22Rv1 (cell line): Measurements from ENCODE around the gene SKAP2.

Source experiments
- ZFX ChIP-seq: fragments of 450-650 bp; IDR thresholded peaks from 2 replicates; pipeline ENCODE4 v1.6.1; 2017; ENCODE audit warnings: antibody characterized with exemption, borderline replicate concordance
- TF ChIP-seq, protein P1 (sequence below): fragments of 450-650 bp; IDR thresholded peaks from 2 replicates; pipeline ENCODE4 v1.5.1; 2017; ENCODE audit warnings: mild to moderate bottlenecking

DNA sequence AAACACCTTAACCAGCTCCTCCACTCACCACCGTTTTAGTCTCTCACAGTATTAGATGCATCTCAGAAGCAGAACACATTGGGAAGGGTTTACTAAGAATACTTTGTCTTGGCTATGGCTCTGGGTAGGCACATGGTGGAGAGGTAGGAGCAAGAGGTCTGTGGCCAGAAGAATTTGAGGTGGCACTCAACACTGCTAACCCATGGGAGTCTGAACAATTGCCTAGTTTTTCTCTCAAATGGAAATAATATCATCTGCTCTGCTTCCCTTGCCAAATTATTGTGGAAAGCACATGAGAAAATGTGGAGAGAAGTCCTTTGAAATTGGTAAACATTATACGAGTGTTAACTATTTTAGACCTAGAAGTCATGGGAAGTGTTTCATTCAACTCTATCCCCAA, 214.3 kb downstream of the SKAP2 start:
- TF ChIP-seq, protein P1, sequence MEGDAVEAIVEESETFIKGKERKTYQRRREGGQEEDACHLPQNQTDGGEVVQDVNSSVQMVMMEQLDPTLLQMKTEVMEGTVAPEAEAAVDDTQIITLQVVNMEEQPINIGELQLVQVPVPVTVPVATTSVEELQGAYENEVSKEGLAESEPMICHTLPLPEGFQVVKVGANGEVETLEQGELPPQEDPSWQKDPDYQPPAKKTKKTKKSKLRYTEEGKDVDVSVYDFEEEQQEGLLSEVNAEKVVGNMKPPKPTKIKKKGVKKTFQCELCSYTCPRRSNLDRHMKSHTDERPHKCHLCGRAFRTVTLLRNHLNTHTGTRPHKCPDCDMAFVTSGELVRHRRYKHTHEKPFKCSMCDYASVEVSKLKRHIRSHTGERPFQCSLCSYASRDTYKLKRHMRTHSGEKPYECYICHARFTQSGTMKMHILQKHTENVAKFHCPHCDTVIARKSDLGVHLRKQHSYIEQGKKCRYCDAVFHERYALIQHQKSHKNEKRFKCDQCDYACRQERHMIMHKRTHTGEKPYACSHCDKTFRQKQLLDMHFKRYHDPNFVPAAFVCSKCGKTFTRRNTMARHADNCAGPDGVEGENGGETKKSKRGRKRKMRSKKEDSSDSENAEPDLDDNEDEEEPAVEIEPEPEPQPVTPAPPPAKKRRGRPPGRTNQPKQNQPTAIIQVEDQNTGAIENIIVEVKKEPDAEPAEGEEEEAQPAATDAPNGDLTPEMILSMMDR, result no peak
- TF ChIP-seq ZFX, result no peak
